ENCODE results near the gene CTBP2.

CTBP2 gene

GRCh38 chr10:125120053-125120710 lies 40.2 kb downstream of the CTBP2 start:
- DNase-seq: no peak

DNA sequence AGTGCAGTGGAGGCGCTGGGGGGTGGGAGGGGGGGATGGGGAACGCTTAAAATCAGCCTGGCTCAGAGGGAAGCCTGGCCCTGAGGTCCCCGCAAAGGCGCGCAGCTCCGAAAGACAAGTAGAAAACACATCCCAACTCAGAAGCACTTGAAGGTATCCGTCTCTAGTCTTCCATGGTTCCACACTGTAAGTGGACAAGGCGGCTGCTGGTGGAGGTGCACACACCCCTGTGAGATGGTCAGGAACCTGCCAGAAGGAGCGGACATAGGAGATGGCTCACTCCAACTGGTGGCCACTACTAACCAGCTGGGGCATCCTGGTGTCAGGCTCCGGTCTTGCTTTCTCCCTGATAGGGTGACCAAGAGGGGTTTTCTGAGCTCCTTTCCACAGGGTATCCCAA lies 41.7 kb downstream of the CTBP2 start:
- DNase-seq: no peak

DNA sequence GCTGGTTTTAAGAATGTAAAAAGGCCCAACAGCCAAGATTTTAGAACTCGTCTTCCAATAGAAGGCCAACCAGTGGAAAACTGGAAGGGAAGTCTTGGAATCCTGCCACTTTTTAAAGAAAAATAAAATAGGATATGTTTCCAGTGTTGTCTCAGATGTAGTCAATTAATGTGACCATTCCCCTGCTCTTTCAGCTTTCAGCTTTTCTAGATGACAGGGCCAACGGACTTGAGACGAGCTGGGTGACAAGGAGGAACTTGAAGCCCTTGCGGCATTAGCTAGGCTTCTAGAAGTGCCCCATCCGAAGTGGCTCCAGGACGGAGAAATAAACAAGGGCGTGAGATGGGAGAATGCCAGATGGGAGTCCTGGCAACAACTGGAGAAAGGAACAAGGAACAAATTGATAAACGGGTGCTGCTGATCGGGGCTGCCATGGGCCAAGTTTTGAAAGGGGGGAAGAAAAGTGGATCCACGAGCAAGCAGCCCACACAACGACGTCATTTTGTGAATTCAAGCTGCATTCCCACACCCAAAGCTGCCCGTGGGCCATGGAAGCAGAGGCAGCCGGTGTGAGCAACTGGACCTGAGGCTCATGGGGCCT lies 42.3 kb downstream of the CTBP2 start:
- DNase-seq: no peak

DNA sequence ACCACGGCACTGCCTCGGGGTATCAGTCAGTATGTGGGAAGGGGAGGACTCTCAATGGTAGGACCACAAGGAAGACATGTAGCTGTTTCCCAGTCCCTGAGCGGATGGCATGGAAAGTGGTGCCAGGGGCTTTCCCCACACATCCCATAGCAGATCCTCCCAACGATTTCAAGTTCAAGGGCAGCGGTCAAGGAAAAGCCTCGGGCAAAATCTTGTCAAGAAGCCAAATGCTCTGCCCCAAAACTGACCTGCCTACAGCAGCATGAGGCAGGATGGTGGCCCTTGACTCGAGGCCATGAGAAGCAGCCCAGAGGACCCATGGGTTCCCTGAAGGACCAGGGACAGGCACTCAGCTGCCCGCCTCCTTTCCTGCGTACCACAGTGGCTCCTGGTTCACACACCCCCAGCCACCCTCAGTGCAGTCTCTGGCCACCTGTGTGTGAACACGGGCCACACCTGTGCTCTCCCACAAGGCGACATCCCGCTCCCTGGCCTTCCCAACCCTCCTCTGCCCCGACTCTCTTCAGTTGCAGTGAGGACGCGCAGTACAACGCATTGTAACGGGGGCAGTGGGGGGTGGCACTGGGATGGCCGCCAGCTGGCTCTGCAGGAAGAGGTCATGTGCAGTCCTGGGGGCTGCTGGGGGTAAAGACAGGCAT lies 43.6 kb downstream of the CTBP2 start:
- DNase-seq: no peak

GRCh38 chr10:125116041-125116649 lies 44.2 kb downstream of the CTBP2 start:
- DNase-seq: no peak

GRCh38 chr10:125115409-125115808 lies 45.0 kb downstream of the CTBP2 start:
- no peak for DNase-seq

GRCh38 chr10:125114761-125115391 lies 45.5 kb downstream of the CTBP2 start:
- DNase-seq: no peak

DNA sequence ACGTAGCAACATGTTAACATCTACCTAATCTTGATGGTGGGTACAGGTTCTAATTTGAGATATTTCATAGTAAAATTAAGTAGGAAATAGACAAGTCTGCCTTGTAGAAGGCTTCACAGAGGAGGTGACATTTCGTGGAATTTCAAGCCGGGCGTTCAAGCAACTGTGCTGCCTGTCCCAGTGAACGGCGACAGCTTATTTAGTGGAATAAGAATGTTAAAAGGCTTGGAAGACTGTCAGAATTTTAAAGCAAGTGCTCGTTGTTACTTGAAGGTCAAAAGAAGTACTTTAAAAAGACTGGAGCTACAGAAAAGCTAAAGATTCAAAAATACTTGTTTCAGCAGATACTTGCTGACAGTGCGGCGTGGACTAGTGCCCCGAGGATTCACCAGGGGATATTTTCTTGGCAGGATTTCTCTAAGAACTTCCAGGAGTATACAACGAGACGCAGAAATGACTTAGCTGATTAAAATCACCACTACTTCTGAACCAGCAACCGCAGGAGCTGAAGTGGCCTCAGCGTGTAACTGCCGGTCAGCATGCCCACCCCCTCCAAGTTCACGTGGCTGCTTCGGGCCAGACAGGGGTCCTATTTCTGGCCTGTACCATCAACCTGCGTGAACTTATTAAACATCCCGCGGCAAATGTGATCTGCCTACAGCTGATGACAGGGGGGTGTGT lies 46.5 kb downstream of the CTBP2 start:
- DNase-seq: no peak

DNA sequence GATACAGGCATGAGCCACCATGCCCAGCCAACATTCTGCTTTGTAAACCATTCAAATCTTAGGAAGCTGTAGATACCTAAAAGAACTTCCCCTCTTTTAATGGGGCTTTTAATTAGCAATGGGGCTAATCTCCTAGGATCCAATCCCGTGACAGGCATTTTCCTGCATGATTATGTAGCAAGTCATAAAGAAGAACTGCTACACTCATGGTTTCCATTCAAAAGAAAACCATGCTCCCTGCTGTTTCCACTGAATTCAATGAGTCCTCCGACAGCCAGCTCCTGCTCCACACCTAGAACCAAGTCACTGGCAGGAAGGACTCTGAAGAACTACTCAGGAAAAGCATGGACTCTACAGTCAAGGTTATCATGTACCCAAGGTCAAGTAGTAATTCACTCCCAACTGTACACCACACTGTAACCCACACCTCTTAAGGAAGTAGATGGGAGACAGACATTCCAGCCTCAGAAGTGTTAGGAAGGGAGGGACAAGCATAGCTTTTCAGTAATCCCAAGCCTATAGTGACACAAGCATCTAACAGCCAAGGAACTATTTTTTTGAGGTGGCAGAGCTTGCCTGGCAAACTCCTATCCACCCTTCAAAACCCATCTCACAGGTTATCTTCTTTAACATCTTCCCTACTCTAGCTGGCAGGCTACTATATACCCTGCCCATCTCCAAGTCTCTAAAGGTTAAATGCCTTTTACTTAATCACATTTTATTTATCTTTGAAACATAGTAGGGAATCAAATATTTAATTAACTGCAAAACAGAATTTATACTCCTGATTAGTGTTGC lies 47.5 kb downstream of the CTBP2 start:
- DNase-seq: no peak

DNA sequence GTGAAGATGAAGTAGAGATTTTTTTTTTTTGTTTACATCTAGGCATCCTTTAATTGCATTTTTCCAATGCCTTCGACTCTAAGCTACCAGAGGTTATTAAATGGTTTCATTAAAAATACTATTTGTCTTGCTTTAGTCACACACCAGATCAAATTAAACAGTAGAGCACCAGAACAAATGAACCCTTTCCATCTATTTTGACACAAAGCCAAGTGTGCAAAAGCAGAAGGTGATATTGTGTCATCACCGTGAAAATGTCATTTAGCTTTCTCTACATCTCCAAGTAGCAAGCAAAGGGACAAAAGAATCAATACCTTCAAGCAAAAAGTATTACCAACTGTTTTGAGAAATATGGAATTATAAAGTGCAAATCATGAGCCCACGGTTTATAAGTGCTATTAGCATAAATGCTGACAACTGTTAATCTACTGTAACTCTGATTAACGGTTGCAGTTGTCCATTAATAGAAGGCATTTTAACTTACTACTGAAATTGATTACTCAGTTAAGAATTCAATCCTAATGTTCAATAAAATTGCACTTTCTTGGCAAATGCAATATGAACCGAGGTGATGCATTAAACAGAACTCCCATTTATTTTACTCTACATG lies 49.1 kb downstream of the CTBP2 start:
- no peak for DNase-seq

- DNase-seq: no peak
These were observed 52.3 kb downstream of the CTBP2 start for GRCh38 chr10:125107965-125108580.

- DNase-seq: no peak
These were observed 53.0 kb downstream of the CTBP2 start for GRCh38 chr10:125107166-125107949.

DNA sequence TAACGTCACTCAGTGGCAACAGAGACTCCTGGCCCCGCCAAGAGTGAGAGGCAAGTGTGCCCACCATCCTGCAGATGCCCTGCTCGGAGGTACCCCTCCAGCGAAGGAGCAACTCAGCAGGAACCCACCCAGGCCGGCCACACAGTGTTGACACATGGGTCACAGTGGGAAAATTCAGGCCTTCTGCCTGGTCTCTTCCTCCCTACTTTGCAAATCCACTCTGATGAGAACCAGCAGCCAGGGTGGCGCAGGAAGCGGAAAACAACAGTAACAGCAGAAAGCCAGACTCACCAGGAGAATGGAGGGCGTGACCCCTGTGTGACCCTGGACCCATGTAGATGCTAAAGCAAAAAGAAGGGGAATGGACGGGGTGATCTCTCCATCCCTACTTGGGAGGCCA lies 53.8 kb downstream of the CTBP2 start:
- DNase-seq: no peak

GRCh38 chr10:125105706-125106255 lies 54.6 kb downstream of the CTBP2 start:
- no peak for DNase-seq

DNA sequence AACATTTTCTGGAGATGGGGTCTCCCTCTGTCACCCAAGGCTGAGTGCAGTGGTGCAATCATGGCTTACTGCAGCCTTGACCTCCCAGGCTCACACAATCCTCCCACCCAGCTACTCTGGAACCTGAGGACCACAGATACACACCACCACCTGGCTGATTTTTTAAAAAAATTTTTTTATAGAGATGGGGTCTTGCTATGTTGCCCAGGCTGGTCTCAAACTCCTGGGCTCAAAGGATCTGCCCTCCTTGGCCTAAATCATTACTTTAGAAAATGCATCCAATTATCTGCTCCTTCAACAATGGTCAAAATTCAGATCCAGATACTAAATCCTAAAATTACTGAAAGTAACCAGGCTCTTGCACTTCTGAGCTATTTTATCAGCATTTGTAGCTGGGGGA lies 55.2 kb downstream of the CTBP2 start:
- no peak for DNase-seq

- no peak for DNase-seq
These were observed 55.8 kb downstream of the CTBP2 start for GRCh38 chr10:125104559-125104958.

DNA sequence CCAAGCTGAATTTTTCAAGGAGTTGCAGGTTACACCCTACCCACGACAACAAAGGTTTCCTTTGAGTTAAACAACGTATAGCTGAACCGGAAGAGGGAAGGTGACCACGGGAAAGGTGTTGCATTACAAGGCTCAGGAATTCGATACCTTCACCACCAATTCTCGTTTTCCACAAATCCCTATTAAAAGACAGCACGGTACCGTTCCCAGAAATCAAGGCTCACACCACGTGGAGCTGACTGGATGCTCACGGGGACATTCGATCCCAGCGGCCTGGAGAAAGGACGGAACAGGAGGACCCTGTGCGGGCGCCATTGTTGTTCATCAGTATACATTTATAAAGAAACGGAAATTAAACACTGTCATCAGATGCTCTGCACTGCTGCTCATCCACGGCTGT lies 56.4 kb downstream of the CTBP2 start:
- DNase-seq: no peak

DNA sequence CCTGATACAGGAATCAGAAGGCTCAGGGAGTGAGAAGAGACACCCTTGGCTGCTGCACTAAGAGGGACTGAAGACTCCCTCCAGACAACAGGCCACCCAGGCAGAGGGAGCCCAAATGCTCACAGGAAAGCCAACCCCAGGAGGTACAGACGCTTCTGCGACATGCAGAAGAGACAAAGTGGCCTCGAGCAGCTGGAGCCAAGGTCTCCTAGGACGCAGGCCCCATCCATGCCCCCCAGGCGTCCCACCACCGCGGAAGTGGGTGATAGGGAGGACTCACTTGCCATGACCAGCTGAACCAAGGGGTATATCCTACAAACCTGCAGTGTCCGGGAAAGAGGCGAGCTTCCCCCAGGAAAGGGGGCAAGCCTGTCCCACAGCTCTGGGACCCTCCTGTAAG lies 56.9 kb downstream of the CTBP2 start:
- no peak for DNase-seq

DNA sequence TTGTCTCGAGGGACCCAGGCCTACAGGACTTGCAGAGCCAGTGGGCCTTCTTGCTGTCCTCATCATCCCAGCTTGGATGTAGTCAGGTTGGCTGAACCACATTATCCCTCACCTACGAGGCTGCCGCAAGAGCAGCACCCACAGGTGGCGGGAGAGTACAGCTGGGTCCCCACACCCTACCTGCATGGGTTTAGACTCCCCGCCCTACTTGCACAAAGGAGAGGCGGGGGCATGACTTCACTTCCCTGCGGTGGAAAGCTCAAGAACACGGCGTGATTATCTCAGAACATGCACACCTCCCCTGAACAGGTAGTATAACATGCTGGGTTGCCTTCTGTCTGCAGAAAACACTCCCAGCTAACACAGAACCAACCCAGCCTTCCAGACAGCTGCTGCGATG lies 57.5 kb downstream of the CTBP2 start:
- DNase-seq: no peak

DNA sequence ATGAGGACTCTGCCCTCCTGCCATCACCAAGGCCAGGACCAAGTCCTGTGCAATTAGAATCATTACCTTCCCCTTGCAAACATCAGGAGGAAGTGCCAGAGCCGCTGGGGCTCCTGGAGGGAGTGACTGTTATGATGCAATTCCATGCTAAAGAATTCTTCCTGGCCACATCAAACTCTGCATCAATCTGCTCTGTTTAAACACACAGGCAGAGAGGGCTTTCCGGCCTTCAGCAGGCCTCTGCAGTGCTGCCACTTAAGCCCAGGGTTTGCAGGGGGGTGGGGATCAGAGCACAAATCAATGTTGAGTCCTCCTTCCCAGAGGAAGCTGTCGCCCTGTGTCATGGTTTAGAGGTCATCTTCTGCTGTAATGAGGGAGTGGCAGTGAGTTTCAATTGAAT lies 58.1 kb downstream of the CTBP2 start:
- DNase-seq: no peak

Data from NCI-H748 treated with DMSO at 0.1 percent for 48 hours (cell line).